HepG2 (cell line): Measurements from ENCODE around the gene R3HCC1L. TPM values are rescaled to one million over a fixed set of nuclear protein-coding genes. Genes with fewer than 3 reads are reported as not detected.

Source experiments
- ARNT2 ChIP-seq: sonication (generic); formaldehyde crosslinking; IDR thresholded peaks from 2 replicates; pipeline ENCODE4 v1.8.0; 2022; ENCODE audit warnings: mild to moderate bottlenecking, low read depth, missing genetic modification reagents, moderate library complexity
- BCL6 ChIP-seq: IDR thresholded peaks from 2 replicates; pipeline ENCODE4 v1.6.1; 2016; ENCODE audit warnings: missing genetic modification reagents, missing compliant biosample characterization
- BRCA1 ChIP-seq: sonication (generic); formaldehyde crosslinking; IDR thresholded peaks from 2 replicates; pipeline ENCODE4 v1.4.0; 2020; ENCODE audit warnings: missing genetic modification reagents
- CHCHD3 ChIP-seq: sonication (generic); formaldehyde crosslinking; IDR thresholded peaks from 2 replicates; pipeline ENCODE4 v1.8.0; 2022; ENCODE audit warnings: mild to moderate bottlenecking, missing genetic modification reagents, moderate library complexity
- EP300 ChIP-seq, 3 experiments: sonication (generic) in 1 of 3; formaldehyde crosslinking in 1 of 3; IDR thresholded peaks; 2 replicates each; pipeline versions ENCODE4 v1.5.1 to v1.6.1; 2011 to 2020; ENCODE audit warnings: low read depth in 2 of 3, low read length in 2 of 3, borderline replicate concordance in 1 of 3, improper control_type of control experiment in 1 of 3, mild to moderate bottlenecking in 1 of 3, missing genetic modification reagents in 1 of 3, moderate library complexity in 1 of 3
- FLYWCH1 ChIP-seq: sonication (generic); formaldehyde crosslinking; IDR thresholded peaks from 2 replicates; pipeline ENCODE4 v1.8.1; 2023; ENCODE audit warnings: mild to moderate bottlenecking, missing genetic modification reagents
- FOXP1 ChIP-seq, 2 experiments: fragments of 450-650 bp in 1 of 2; IDR thresholded peaks; 2 replicates each; pipeline ENCODE4 v1.6.1; 2017 to 2018; ENCODE audit warnings: antibody characterized with exemption in 1 of 2
- HDAC6 ChIP-seq: fragments of 200-600 bp; sonication (generic); IDR thresholded peaks from 2 replicates; pipeline ENCODE4 v1.7.0; 2017; ENCODE audit warnings: mild to moderate bottlenecking, antibody characterized with exemption, low read length, low read depth
- HMG20A ChIP-seq: IDR thresholded peaks from 2 replicates; pipeline ENCODE4 v1.6.1; 2016; ENCODE audit warnings: borderline replicate concordance
- HMGA1 ChIP-seq: sonication (generic); formaldehyde crosslinking; conservative IDR thresholded peaks from 2 replicates; pipeline ENCODE4 v1.4.0; 2020; ENCODE audit warnings: missing genetic modification reagents
- HNRNPL ChIP-seq: fragments of 200-400 bp; formaldehyde crosslinking; IDR thresholded peaks from 2 replicates; pipeline ENCODE4 v1.6.1; 2017; ENCODE audit warnings: mild to moderate bottlenecking, low read depth, low read length
- HNRNPUL1 ChIP-seq: fragments of 200-400 bp; formaldehyde crosslinking; IDR thresholded peaks from 2 replicates; pipeline ENCODE4 v1.6.1; 2017; ENCODE audit warnings: low read depth, mild to moderate bottlenecking, low read length, moderate library complexity
- KLF13 ChIP-seq: sonication (generic); formaldehyde crosslinking; IDR thresholded peaks from 2 replicates; pipeline ENCODE4 v1.4.0; 2020; ENCODE audit warnings: mild to moderate bottlenecking, missing genetic modification reagents
- RARA ChIP-seq: IDR thresholded peaks from 2 replicates; pipeline ENCODE4 v1.6.1; 2016; ENCODE audit warnings: missing genetic modification reagents, missing compliant biosample characterization
- SRSF1 ChIP-seq: fragments of 200-400 bp; formaldehyde crosslinking; optimal IDR thresholded peaks from 2 replicates; pipeline ENCODE3; 2017; ENCODE audit warnings: mild to moderate bottlenecking, low read depth, low read length, moderate library complexity
- ZBTB42 ChIP-seq: sonication (generic); formaldehyde crosslinking; IDR thresholded peaks from 2 replicates; pipeline ENCODE4 v1.5.0; 2020; ENCODE audit warnings: mild to moderate bottlenecking, missing genetic modification reagents
- ZNF235 ChIP-seq: sonication (generic); formaldehyde crosslinking; IDR thresholded peaks from 2 replicates; pipeline ENCODE4 v1.8.1; 2023; ENCODE audit warnings: mild to moderate bottlenecking, missing genetic modification reagents, borderline replicate concordance
- ZNF331 ChIP-seq: sonication (generic); formaldehyde crosslinking; IDR thresholded peaks from 2 replicates; pipeline ENCODE4 v1.4.0; 2020; ENCODE audit warnings: missing genetic modification reagents
- ZNF460 ChIP-seq: sonication (generic); formaldehyde crosslinking; IDR thresholded peaks from 2 replicates; pipeline ENCODE4 v1.5.1; 2020; ENCODE audit warnings: missing genetic modification reagents, mild to moderate bottlenecking, borderline replicate concordance
- ZNF547 ChIP-seq: sonication (generic); formaldehyde crosslinking; IDR thresholded peaks from 2 replicates; pipeline ENCODE4 v1.5.1; 2020; ENCODE audit warnings: mild to moderate bottlenecking, missing genetic modification reagents
- ZNF564 ChIP-seq: sonication (generic); formaldehyde crosslinking; IDR thresholded peaks from 2 replicates; pipeline ENCODE4 v1.8.1; 2023; ENCODE audit warnings: mild to moderate bottlenecking, missing genetic modification reagents
- ZSCAN31 ChIP-seq: sonication (generic); formaldehyde crosslinking; IDR thresholded peaks from 2 replicates; pipeline ENCODE4 v1.5.0; 2020; ENCODE audit warnings: low read depth, mild to moderate bottlenecking, missing genetic modification reagents
- polyA plus RNA-seq, 8 experiments: library from polyadenylated mRNA; depleted of rRNA in 3 of 8; stranded (reverse) in 7 of 8; unstranded in 1 of 8; fragments of >200 nt; fragmentation: Illumina TruSeq in 4 of 8; extraction: Trizol in 4 of 8; gene quantifications; 2 replicates each; pipeline versions ENCODE4 v1.2.1 to v1.2.3, GENCODE V29; 2011 to 2016; ENCODE audit warnings: low read depth in 4 of 8, missing spikeins in 1 of 8, mixed read lengths in 1 of 8; ENCODE audit not compliant: insufficient read depth in 1 of 8
- total RNA-seq, 5 experiments: library from RNA; depleted of rRNA; stranded (reverse); fragments of >200 nt; fragmentation: Illumina TruSeq; extraction: Trizol; gene quantifications; 2 replicates each; pipeline ENCODE4 v1.2.3, GENCODE V29; 2016; ENCODE audit warnings: low read depth in 1 of 5
- TF ChIP-seq, protein P1 (sequence below): sonication (generic); formaldehyde crosslinking; IDR thresholded peaks from 2 replicates; pipeline ENCODE4 v1.8.1; 2023; ENCODE audit warnings: mild to moderate bottlenecking, missing genetic modification reagents
- TF ChIP-seq, protein P2 (sequence below): IDR thresholded peaks from 2 replicates; pipeline ENCODE4 v1.6.1; 2016; ENCODE audit warnings: low read depth, borderline replicate concordance
- TF ChIP-seq, protein P3 (sequence below): sonication (generic); formaldehyde crosslinking; IDR thresholded peaks from 2 replicates; pipeline ENCODE4 v1.4.0; 2020; ENCODE audit warnings: mild to moderate bottlenecking, missing genetic modification reagents
- TF ChIP-seq, protein P4 (sequence below): sonication (generic); formaldehyde crosslinking; IDR thresholded peaks from 2 replicates; pipeline ENCODE4 v1.5.0; 2020; ENCODE audit warnings: missing genetic modification reagents, mild to moderate bottlenecking, borderline replicate concordance

The R3HCC1L gene
- total and polyA plus RNA-seq, 2 of the 13 experiments (the other 11 are each of a cell fraction or from before 2014, with no cell fraction given): 6.5 to 12.2 TPM

DNA sequence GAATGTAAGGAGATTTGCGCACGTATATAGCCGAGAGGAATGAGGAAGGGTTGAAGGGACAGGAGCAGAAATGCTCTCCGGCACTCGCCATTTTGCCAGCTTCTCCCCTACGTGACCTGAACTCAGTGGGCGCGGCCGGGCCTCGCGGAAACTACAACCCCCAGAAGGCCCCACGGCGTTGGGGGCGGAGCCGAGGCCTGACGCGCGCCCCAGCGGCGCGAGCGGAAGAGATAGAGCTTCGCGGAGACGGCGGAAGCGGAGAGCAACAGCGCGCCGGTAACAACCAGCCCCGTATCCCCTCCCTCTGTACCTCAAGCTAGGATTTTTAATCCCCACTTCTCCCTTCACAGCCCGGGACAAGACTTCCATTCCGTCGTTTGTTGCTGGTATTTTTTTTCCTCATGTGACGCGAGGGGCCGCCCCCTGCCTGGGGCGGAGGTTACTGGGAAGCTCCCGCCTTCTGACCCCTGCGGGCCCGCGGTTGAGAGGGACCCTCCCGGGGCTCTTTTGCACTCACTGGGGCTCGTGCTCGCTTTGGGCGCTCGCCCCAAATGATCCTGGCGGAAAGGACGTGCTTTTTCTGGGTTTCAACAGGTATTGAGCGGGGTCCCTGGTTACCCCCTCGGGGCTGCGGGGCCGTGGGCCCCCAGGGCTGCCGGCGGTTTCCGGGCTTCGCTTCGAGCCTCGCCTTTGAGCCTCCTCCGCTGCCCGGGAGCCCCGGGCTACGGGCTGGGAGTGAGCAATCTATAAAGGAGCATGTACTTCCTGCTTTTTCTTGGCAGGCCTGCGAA is at the start of gene R3HCC1L (continued):
- TF ChIP-seq KLF13: no peak
- no peak for TF ChIP-seq FLYWCH1 (CRISPR knock-in tag)
- TF ChIP-seq ZNF331: peak; percentile 76; the same call in 1 of the 2 replicates
- TF ChIP-seq HMGA1 (CRISPR knock-in tag): no peak
- 0 out of 2 replicates have a peak, but pooled peaks have one; percentile 57 for TF ChIP-seq ZNF547
- no peak for TF ChIP-seq RARA (CRISPR knock-in tag)
- no peak for TF ChIP-seq ZNF460
- no peak for TF ChIP-seq HNRNPUL1
- TF ChIP-seq, protein P1, sequence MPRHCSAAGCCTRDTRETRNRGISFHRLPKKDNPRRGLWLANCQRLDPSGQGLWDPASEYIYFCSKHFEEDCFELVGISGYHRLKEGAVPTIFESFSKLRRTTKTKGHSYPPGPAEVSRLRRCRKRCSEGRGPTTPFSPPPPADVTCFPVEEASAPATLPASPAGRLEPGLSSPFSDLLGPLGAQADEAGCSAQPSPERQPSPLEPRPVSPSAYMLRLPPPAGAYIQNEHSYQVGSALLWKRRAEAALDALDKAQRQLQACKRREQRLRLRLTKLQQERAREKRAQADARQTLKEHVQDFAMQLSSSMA (CRISPR knock-in tag): no peak
- TF ChIP-seq ZNF235 (CRISPR knock-in tag): no peak; the same call in 1 of the 2 replicates
- peak; percentile 47; the same call in 1 of the 2 replicates for TF ChIP-seq BRCA1 (CRISPR knock-in tag)
- 0 out of 2 replicates have a peak, but pooled peaks have one; percentile 37 for TF ChIP-seq HNRNPL
- peak; percentile 13; the same call in 1 of the 2 replicates for TF ChIP-seq HMG20A (CRISPR knock-in tag)
- 0 out of 2 replicates have a peak, but pooled peaks have one; percentile 55 for TF ChIP-seq ZNF564
- TF ChIP-seq HDAC6: no peak
- 0 out of 2 replicates have a peak, but pooled peaks have one; percentile 16 for TF ChIP-seq ZBTB42 (CRISPR knock-in tag)
- no peak for TF ChIP-seq FOXP1 (IDR thresholded peaks at IDR 0.05)
- TF ChIP-seq FOXP1 (CRISPR knock-in tag; IDR thresholded peaks at IDR 0.05): 0 out of 2 replicates have a peak, but pooled peaks have one; percentile 3
- peak; percentile 84 for TF ChIP-seq SRSF1
- no peak for TF ChIP-seq ARNT2
- TF ChIP-seq, protein P2, sequence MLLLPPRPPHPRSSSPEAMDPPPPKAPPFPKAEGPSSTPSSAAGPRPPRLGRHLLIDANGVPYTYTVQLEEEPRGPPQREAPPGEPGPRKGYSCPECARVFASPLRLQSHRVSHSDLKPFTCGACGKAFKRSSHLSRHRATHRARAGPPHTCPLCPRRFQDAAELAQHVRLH (CRISPR knock-in tag): peak; percentile 87
- TF ChIP-seq, protein P3, sequence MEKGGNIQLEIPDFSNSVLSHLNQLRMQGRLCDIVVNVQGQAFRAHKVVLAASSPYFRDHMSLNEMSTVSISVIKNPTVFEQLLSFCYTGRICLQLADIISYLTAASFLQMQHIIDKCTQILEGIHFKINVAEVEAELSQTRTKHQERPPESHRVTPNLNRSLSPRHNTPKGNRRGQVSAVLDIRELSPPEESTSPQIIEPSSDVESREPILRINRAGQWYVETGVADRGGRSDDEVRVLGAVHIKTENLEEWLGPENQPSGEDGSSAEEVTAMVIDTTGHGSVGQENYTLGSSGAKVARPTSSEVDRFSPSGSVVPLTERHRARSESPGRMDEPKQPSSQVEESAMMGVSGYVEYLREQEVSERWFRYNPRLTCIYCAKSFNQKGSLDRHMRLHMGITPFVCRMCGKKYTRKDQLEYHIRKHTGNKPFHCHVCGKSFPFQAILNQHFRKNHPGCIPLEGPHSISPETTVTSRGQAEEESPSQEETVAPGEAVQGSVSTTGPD (CRISPR knock-in tag): 0 out of 2 replicates have a peak, but pooled peaks have one; percentile 24
- peak in 1 of 2 experiments; percentile 40; a peak in 1 of 4 replicates for TF ChIP-seq EP300 (IDR thresholded peaks at IDR 0.05; ENCODE audit: low read depth in 2 of 2, low read length in 2 of 2)
- no peak for TF ChIP-seq EP300 (CRISPR knock-in tag; IDR thresholded peaks at IDR 0.05; ENCODE audit: borderline replicate concordance)
- TF ChIP-seq ZSCAN31: peak; percentile 26; the same call in 1 of the 2 replicates
- TF ChIP-seq CHCHD3 (CRISPR knock-in tag): no peak
- TF ChIP-seq BCL6 (CRISPR knock-in tag): 0 out of 2 replicates have a peak, but pooled peaks have one; percentile 11
- TF ChIP-seq, protein P4, sequence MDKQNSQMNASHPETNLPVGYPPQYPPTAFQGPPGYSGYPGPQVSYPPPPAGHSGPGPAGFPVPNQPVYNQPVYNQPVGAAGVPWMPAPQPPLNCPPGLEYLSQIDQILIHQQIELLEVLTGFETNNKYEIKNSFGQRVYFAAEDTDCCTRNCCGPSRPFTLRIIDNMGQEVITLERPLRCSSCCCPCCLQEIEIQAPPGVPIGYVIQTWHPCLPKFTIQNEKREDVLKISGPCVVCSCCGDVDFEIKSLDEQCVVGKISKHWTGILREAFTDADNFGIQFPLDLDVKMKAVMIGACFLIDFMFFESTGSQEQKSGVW (CRISPR knock-in tag): no peak
